Measurements from ENCODE around the gene DYNLL1.
"Not testable (repeated sequence)": the region's sequence is repeated elsewhere in the genome, so short reads cannot be mapped to it uniquely, and the experiment has no call there.

Gene DYNLL1

GRCh38 chr12:120474616-120474960 lies 21.3 kb upstream of the DYNLL1 start:
- no peak overlapping the region for H3K9ac ChIP-seq (ENCODE audit: insufficient read length, low read depth)
- DNase-seq (ENCODE audit: low read depth, low spot score) = no peak
- no peaks in the 10 kb centered on the region for H3K4me1 ChIP-seq (ENCODE audit: insufficient read depth, insufficient read length)

GRCh38 chr12:120475643-120476042 lies 20.3 kb upstream of the DYNLL1 start:
- H3K9me3 ChIP-seq (ENCODE audit: insufficient read depth, low read length) = no peaks in the 10 kb centered on the region
- no peaks in the 10 kb centered on the region for H3K27me3 ChIP-seq (ENCODE audit: insufficient read depth, insufficient read length)
- H3K9ac ChIP-seq (ENCODE audit: insufficient read length, low read depth) = no peak overlapping the region
- H3K36me3 ChIP-seq (ENCODE audit: insufficient read depth, insufficient read length, low read length) = no peaks in the 10 kb centered on the region
- H3K4me3 ChIP-seq (ENCODE audit: insufficient read length, low read depth) = no peak overlapping the region
- no peaks in the 10 kb centered on the region for H3K4me1 ChIP-seq (ENCODE audit: insufficient read depth, insufficient read length)
- DNase-seq (ENCODE audit: low read depth, low spot score) = no peak
- TF ChIP-seq SUZ12 (IDR thresholded peaks at IDR 0.05; ENCODE audit: extremely low read depth, insufficient read depth, insufficient read length) (no peak), YY1 (IDR thresholded peaks at IDR 0.05; ENCODE audit: insufficient read depth, insufficient read length) (no peak)

More at GRCh38 chr12:120474616-120474960, 21.3 kb upstream of the DYNLL1 start:
- Histone ChIP-seq H3K27me3 (ENCODE audit: insufficient read depth, insufficient read length) (no peaks in the 10 kb centered on the region), H3K4me3 (ENCODE audit: insufficient read length, low read depth) (no peak overlapping the region), H3K36me3 (ENCODE audit: insufficient read depth, insufficient read length, low read length) (no peaks in the 10 kb centered on the region), H3K9me3 (ENCODE audit: insufficient read depth, low read length) (no peaks in the 10 kb centered on the region)
- TF ChIP-seq SUZ12 (IDR thresholded peaks at IDR 0.05; ENCODE audit: extremely low read depth, insufficient read depth, insufficient read length) = no peak
- no peak for TF ChIP-seq ZNF274 (IDR thresholded peaks at IDR 0.05; ENCODE audit: low read depth, low read length)
- TF ChIP-seq YY1 (IDR thresholded peaks at IDR 0.05; ENCODE audit: insufficient read depth, insufficient read length) = no peak

- no peak for TF ChIP-seq SUZ12 (IDR thresholded peaks at IDR 0.05; ENCODE audit: extremely low read depth, insufficient read depth, insufficient read length)
- no peak for TF ChIP-seq ZNF274 (IDR thresholded peaks at IDR 0.05; ENCODE audit: low read depth, low read length)
- TF ChIP-seq YY1 (IDR thresholded peaks at IDR 0.05; ENCODE audit: insufficient read depth, insufficient read length) = no peak
- no peak for DNase-seq (ENCODE audit: low read depth, low spot score)
- H3K4me1 ChIP-seq (ENCODE audit: insufficient read depth, insufficient read length) = no peaks in the 10 kb centered on the region
- H3K4me3 ChIP-seq (ENCODE audit: insufficient read length, low read depth) = no peak overlapping the region
- no peaks in the 10 kb centered on the region for H3K9me3 ChIP-seq (ENCODE audit: insufficient read depth, low read length)
- no peak overlapping the region for H3K9ac ChIP-seq (ENCODE audit: insufficient read length, low read depth)
- H3K27me3 ChIP-seq (ENCODE audit: insufficient read depth, insufficient read length) = no peaks in the 10 kb centered on the region
- peaks cover 2% of the 10 kb centered on the region for H3K36me3 ChIP-seq (ENCODE audit: insufficient read depth, insufficient read length, low read length)
These were observed 16.5 kb upstream of the DYNLL1 start for GRCh38 chr12:120479458-120479857.

- H3K9me3 ChIP-seq (ENCODE audit: insufficient read depth, low read length) = no peaks in the 10 kb centered on the region
- no peaks in the 10 kb centered on the region for H3K27me3 ChIP-seq (ENCODE audit: insufficient read depth, insufficient read length)
- no peak for TF ChIP-seq YY1 (IDR thresholded peaks at IDR 0.05; ENCODE audit: insufficient read depth, insufficient read length)
- no peak for TF ChIP-seq SUZ12 (IDR thresholded peaks at IDR 0.05; ENCODE audit: extremely low read depth, insufficient read depth, insufficient read length)
- no peak for TF ChIP-seq ZNF274 (IDR thresholded peaks at IDR 0.05; ENCODE audit: low read depth, low read length)
- no peaks in the 10 kb centered on the region for H3K4me1 ChIP-seq (ENCODE audit: insufficient read depth, insufficient read length)
- no peak overlapping the region for H3K4me3 ChIP-seq (ENCODE audit: insufficient read length, low read depth)
- peak overlapping the region; percentile 4 for H3K9ac ChIP-seq (ENCODE audit: insufficient read length, low read depth)
- DNase-seq (ENCODE audit: low read depth, low spot score) = no peak
- peaks cover 2% of the 10 kb centered on the region for H3K36me3 ChIP-seq (ENCODE audit: insufficient read depth, insufficient read length, low read length)
These were observed 15.7 kb upstream of the DYNLL1 start for GRCh38 chr12:120480211-120480610.

GRCh38 chr12:120481022-120481767 lies 14.7 kb upstream of the DYNLL1 start:
- no peak for TF ChIP-seq ZNF274 (IDR thresholded peaks at IDR 0.05; ENCODE audit: low read depth, low read length)
- TF ChIP-seq YY1 (IDR thresholded peaks at IDR 0.05; ENCODE audit: insufficient read depth, insufficient read length) = no peak
- TF ChIP-seq SUZ12 (IDR thresholded peaks at IDR 0.05; ENCODE audit: extremely low read depth, insufficient read depth, insufficient read length) = no peak
- no peak overlapping the region for H3K9ac ChIP-seq (ENCODE audit: insufficient read length, low read depth)
- DNase-seq (ENCODE audit: low read depth, low spot score) = no peak
- H3K4me1 ChIP-seq (ENCODE audit: insufficient read depth, insufficient read length) = no peaks in the 10 kb centered on the region
- H3K27me3 ChIP-seq (ENCODE audit: insufficient read depth, insufficient read length) = no peaks in the 10 kb centered on the region
- H3K36me3 ChIP-seq (ENCODE audit: insufficient read depth, insufficient read length, low read length) = peaks cover 2% of the 10 kb centered on the region
- H3K9me3 ChIP-seq (ENCODE audit: insufficient read depth, low read length) = no peaks in the 10 kb centered on the region
- no peak overlapping the region for H3K4me3 ChIP-seq (ENCODE audit: insufficient read length, low read depth)

- Histone ChIP-seq H3K9ac (ENCODE audit: insufficient read length, low read depth) (no peak overlapping the region), H3K9me3 (ENCODE audit: insufficient read depth, low read length) (no peaks in the 10 kb centered on the region), H3K4me1 (ENCODE audit: insufficient read depth, insufficient read length) (no peaks in the 10 kb centered on the region), H3K27me3 (ENCODE audit: insufficient read depth, insufficient read length) (no peaks in the 10 kb centered on the region), H3K36me3 (ENCODE audit: insufficient read depth, insufficient read length, low read length) (peaks cover 2% of the 10 kb centered on the region), H3K4me3 (ENCODE audit: insufficient read length, low read depth) (no peak overlapping the region)
- no peak for TF ChIP-seq SUZ12 (IDR thresholded peaks at IDR 0.05; ENCODE audit: extremely low read depth, insufficient read depth, insufficient read length)
- no peak for TF ChIP-seq ZNF274 (IDR thresholded peaks at IDR 0.05; ENCODE audit: low read depth, low read length)
- no peak for TF ChIP-seq YY1 (IDR thresholded peaks at IDR 0.05; ENCODE audit: insufficient read depth, insufficient read length)
- no peak for DNase-seq (ENCODE audit: low read depth, low spot score)
These were observed 12.3 kb upstream of the DYNLL1 start for GRCh38 chr12:120483621-120484020.

- no peaks in the 10 kb centered on the region for H3K27me3 ChIP-seq (ENCODE audit: insufficient read depth, insufficient read length)
- H3K36me3 ChIP-seq (ENCODE audit: insufficient read depth, insufficient read length, low read length) = peaks cover 16% of the 10 kb centered on the region
- no peak for TF ChIP-seq SUZ12 (IDR thresholded peaks at IDR 0.05; ENCODE audit: extremely low read depth, insufficient read depth, insufficient read length)
- TF ChIP-seq ZNF274 (IDR thresholded peaks at IDR 0.05; ENCODE audit: low read depth, low read length) = no peak
- no peak for TF ChIP-seq YY1 (IDR thresholded peaks at IDR 0.05; ENCODE audit: insufficient read depth, insufficient read length)
- no peak overlapping the region for H3K9ac ChIP-seq (ENCODE audit: insufficient read length, low read depth)
- no peak overlapping the region for H3K4me3 ChIP-seq (ENCODE audit: insufficient read length, low read depth)
- no peaks in the 10 kb centered on the region for H3K9me3 ChIP-seq (ENCODE audit: insufficient read depth, low read length)
- no peaks in the 10 kb centered on the region for H3K4me1 ChIP-seq (ENCODE audit: insufficient read depth, insufficient read length)
- no peak for DNase-seq (ENCODE audit: low read depth, low spot score)
These were observed 9.7 kb upstream of the DYNLL1 start for GRCh38 chr12:120485961-120486881.

- not testable (repeated sequence) for DNase-seq (ENCODE audit: low read depth, low spot score); H3K27me3 ChIP-seq (ENCODE audit: insufficient read depth, insufficient read length); H3K9ac ChIP-seq (ENCODE audit: insufficient read length, low read depth); H3K4me1 ChIP-seq (ENCODE audit: insufficient read depth, insufficient read length); H3K4me3 ChIP-seq (ENCODE audit: insufficient read length, low read depth); H3K9me3 ChIP-seq (ENCODE audit: insufficient read depth, low read length)
- H3K36me3 ChIP-seq (ENCODE audit: insufficient read depth, insufficient read length, low read length) = peaks cover 23% of the 10 kb centered on the region
These were observed 8.4 kb upstream of the DYNLL1 start for GRCh38 chr12:120487552-120487951.
